T-helper 1 cell treated with Interleukin-12 subunit alpha and Interleukin-12 subunit beta and Interleukin-4 antibody, amounts not matched to agents 30 ng/mL and 1 ng/mL, for 36 hours (primary cell): Measurements from ENCODE around the gene KIAA0513. TPM values are rescaled to one million over a fixed set of nuclear protein-coding genes. Genes with fewer than 3 reads are reported as not detected.

Experiments used
- intact Hi-C: fragments of 100-400 bp; cut with micrococcal nuclease; formaldehyde crosslinking; loops from one replicate; pipeline ENCODE4 v1.15.1; 2024
- total RNA-seq: library from RNA; stranded (reverse); gene quantifications from 2 replicates; pipeline ENCODE4 v1.2.3, GENCODE V29; 2022

The KIAA0513 gene
- total RNA-seq, 1 donor from 2014 or later = 9.9 TPM

GRCh38 chr16:85129876-85130704, 102.5 kb downstream of the KIAA0513 start:
- intact Hi-C loops = no loop called here

- intact Hi-C loops = no loop called here
These were observed 103.1 kb downstream of the KIAA0513 start for GRCh38 chr16:85130705-85131028.

GRCh38 chr16:85132456-85133289, 105.1 kb downstream of the KIAA0513 start:
- intact Hi-C loops = no loop called here

- intact Hi-C loops = no loop called here
These were observed 105.7 kb downstream of the KIAA0513 start for GRCh38 chr16:85133290-85133599.

- intact Hi-C loops = no loop called here
These were observed 106.6 kb downstream of the KIAA0513 start for GRCh38 chr16:85134076-85134788.

GRCh38 chr16:85134789-85135142, 107.2 kb downstream of the KIAA0513 start:
- intact Hi-C loops = no loop called here

GRCh38 chr16:85136213-85136701, 108.7 kb downstream of the KIAA0513 start:
- intact Hi-C loops = no loop called here

GRCh38 chr16:85136702-85137322, 109.2 kb downstream of the KIAA0513 start:
- intact Hi-C loops = no loop called here

GRCh38 chr16:85137323-85138072, 109.9 kb downstream of the KIAA0513 start:
- intact Hi-C loops = no loop called here

GRCh38 chr16:85138073-85138824, 110.7 kb downstream of the KIAA0513 start:
- intact Hi-C loops = no loop called here

GRCh38 chr16:85138825-85139627, 111.4 kb downstream of the KIAA0513 start:
- intact Hi-C loops = no loop called here

- intact Hi-C loops = no loop called here
These were observed 112.3 kb downstream of the KIAA0513 start for GRCh38 chr16:85139881-85140339.

- intact Hi-C loops = no loop called here
These were observed 112.9 kb downstream of the KIAA0513 start for GRCh38 chr16:85140455-85141012.

- intact Hi-C loops = no loop called here
These were observed 114.0 kb downstream of the KIAA0513 start for GRCh38 chr16:85141491-85142128.

- intact Hi-C loops = no loop called here
These were observed 114.5 kb downstream of the KIAA0513 start for GRCh38 chr16:85142129-85142513.

- intact Hi-C loops = no loop called here
These were observed 115.2 kb downstream of the KIAA0513 start for GRCh38 chr16:85142771-85143211.
